Measurements from ENCODE around the gene WNT7B. TPM values are rescaled to one million over a fixed set of nuclear protein-coding genes. Genes with fewer than 3 reads are reported as not detected.

Gene WNT7B
- total and polyA plus RNA-seq, 10 of the 15 experiments (the other 5 are each of a cell fraction or from before 2014, with no cell fraction given), result 0.12 TPM; not detected in 9

DNA sequence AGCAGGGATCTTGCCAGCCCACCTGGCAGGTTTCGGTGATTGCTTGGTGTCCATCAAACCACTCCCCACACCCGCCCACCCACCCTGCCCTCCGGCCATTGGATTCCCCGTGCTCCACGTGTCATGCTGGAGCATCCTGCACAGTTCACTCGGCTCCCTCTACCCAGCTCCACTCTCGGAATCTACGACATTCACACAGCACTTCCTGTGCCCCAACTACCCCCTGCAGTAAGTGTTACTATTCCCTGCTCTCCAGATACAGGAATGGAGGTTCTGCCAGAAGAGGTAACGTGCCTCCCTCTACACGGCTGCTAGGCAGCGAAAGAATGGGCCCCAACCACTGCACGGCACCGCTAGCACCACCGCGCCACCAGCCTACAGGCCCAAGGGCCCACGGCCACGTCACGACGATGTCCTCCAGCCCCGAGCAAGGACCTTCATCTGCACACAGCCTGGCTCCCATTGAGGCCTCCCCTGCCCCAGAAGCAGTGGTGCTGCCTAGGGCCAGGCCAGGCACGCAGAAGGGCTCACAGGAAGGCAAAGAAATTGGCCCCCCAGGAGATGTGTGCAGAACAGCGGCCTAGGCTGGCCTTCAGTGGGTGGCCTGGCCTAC is 27.6 kb downstream of the WNT7B start:
- FAIRE-seq (no peak), DNase-seq (ENCODE audit: low read depth, low spot score) (no peak), ATAC-seq (no peak)
- no peaks in the 10 kb centered on the region; a peak in 1 of 4 replicates for H3K27me3 ChIP-seq (replicated peaks in 1 of 2; ENCODE audit: control insufficient read depth in 2 of 2, insufficient read depth in 2 of 2, low read length in 1 of 2)
- in situ Hi-C loops (cut with MboI) (no loop called here), intact Hi-C loops (cut with micrococcal nuclease; ENCODE audit: unreplicated experiment) (no loop called here)
- H3K36me3 ChIP-seq (ENCODE audit: control insufficient read depth in 2 of 2, insufficient read depth in 2 of 2, low read length in 1 of 2), result no peaks in the 10 kb centered on the region
- no peak overlapping the region for H3K9ac ChIP-seq (ENCODE audit: control insufficient read depth, insufficient read depth, low read length)
- CTCF ChIA-PET, result no interaction called here
- no peaks in the 10 kb centered on the region for H4K20me1 ChIP-seq (ENCODE audit: control insufficient read depth, insufficient read depth)
- RAD21 ChIA-PET (ENCODE audit: unreplicated experiment), result no interaction called here
- no peak overlapping the region for H2AFZ ChIP-seq (ENCODE audit: control insufficient read depth, low read depth, low read length)
- TF ChIP-seq TARDBP (IDR thresholded peaks at IDR 0.05; ENCODE audit: borderline replicate concordance) (no peak), BCL11A (IDR thresholded peaks at IDR 0.05; ENCODE audit: low read depth, low read length) (no peak), PML (IDR thresholded peaks at IDR 0.05; ENCODE audit: low read length) (no peak), EP300 (IDR thresholded peaks at IDR 0.05; ENCODE audit: borderline replicate concordance in 1 of 2, control insufficient read depth in 1 of 2, low read depth in 2 of 2, low read length in 2 of 2) (no peak)
- TF ChIP-seq, protein P1, sequence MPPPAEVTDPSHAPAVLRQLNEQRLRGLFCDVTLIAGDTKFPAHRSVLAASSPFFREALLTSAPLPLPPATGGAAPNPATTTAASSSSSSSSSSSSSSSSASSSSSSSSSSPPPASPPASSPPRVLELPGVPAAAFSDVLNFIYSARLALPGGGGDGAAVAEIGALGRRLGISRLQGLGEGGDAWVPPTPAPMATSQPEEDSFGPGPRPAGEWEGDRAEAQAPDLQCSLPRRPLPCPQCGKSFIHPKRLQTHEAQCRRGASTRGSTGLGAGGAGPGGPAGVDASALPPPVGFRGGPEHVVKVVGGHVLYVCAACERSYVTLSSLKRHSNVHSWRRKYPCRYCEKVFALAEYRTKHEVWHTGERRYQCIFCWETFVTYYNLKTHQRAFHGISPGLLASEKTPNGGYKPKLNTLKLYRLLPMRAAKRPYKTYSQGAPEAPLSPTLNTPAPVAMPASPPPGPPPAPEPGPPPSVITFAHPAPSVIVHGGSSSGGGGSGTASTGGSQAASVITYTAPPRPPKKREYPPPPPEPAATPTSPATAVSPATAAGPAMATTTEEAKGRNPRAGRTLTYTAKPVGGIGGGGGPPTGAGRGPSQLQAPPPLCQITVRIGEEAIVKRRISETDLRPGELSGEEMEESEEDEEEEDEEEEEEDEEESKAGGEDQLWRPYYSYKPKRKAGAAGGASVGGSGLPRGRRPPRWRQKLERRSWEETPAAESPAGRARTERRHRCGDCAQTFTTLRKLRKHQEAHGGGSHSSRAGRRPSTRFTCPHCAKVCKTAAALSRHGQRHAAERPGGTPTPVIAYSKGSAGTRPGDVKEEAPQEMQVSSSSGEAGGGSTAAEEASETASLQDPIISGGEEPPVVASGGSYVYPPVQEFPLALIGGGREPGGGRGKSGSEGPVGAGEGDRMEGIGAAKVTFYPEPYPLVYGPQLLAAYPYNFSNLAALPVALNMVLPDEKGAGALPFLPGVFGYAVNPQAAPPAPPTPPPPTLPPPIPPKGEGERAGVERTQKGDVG (CRISPR knock-in tag; IDR thresholded peaks at IDR 0.05), result no peak
- TF ChIP-seq, protein P2, sequence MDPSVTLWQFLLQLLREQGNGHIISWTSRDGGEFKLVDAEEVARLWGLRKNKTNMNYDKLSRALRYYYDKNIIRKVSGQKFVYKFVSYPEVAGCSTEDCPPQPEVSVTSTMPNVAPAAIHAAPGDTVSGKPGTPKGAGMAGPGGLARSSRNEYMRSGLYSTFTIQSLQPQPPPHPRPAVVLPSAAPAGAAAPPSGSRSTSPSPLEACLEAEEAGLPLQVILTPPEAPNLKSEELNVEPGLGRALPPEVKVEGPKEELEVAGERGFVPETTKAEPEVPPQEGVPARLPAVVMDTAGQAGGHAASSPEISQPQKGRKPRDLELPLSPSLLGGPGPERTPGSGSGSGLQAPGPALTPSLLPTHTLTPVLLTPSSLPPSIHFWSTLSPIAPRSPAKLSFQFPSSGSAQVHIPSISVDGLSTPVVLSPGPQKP (IDR thresholded peaks at IDR 0.05; ENCODE audit: low read depth, low read length), result no peak
- no peak overlapping the region for H3K4me3 ChIP-seq
- H3K4me1 ChIP-seq (ENCODE audit: control insufficient read depth, insufficient read depth, low read length), result no peaks in the 10 kb centered on the region
- no peak overlapping the region for H3K4me2 ChIP-seq (ENCODE audit: control insufficient read depth, insufficient read depth)
- 38% methylated on average over 17 of the region's 22 CpGs for WGBS (ENCODE audit: insufficient coverage, insufficient replicate concordance, low lambda C conversion rate, missing lambda C conversion rate)
- no peaks in the 10 kb centered on the region for H3K9me3 ChIP-seq (replicated peaks; ENCODE audit: control insufficient read depth, insufficient read depth, low read length)
- BruUV-seq (replicated peaks), result no TSS peak
- POLR2A ChIA-PET, result no interaction called here
- no peak overlapping the region for H3K27ac ChIP-seq (ENCODE audit: control insufficient read depth, insufficient read depth)
- no peaks in the 10 kb centered on the region for H3K79me2 ChIP-seq (ENCODE audit: control insufficient read depth, insufficient read depth, low read length)
- SMC1A ChIA-PET (ENCODE audit: uncharacterized antibody, unreplicated experiment), result no interaction called here
